Chondrocyte (in vitro differentiated cells): ENCODE measurements around the gene TARBP2. TPM values are rescaled to one million over a fixed set of nuclear protein-coding genes. Genes with fewer than 3 reads are reported as not detected.

Experiments
- DNase-seq: peaks from one replicate; pipeline ENCODE4 v3.0.0; 2021; ENCODE audit warnings: mixed read lengths, low spot score
- H3K27ac Mint-ChIP-seq: one replicate; pipeline ENCODE4 v1.8.0; 2021; ENCODE audit warnings: mild to moderate bottlenecking, moderate library complexity, mixed read lengths; ENCODE audit not compliant: unreplicated experiment
- H3K27me3 Mint-ChIP-seq: 2 replicates; pipeline ENCODE4 v1.8.0; 2021; ENCODE audit warnings: low read depth, mixed read lengths
- H3K36me3 Mint-ChIP-seq: 2 replicates; pipeline ENCODE4 v1.8.0; 2021; ENCODE audit warnings: low read depth, mixed read lengths
- H3K4me1 Mint-ChIP-seq: 2 replicates; pipeline ENCODE4 v1.8.0; 2021; ENCODE audit warnings: low read depth, mild to moderate bottlenecking, mixed read lengths
- H3K4me3 Mint-ChIP-seq: one replicate; pipeline ENCODE4 v1.8.0; 2021; ENCODE audit warnings: mild to moderate bottlenecking, moderate library complexity, mixed read lengths; ENCODE audit not compliant: unreplicated experiment
- H3K9me3 Mint-ChIP-seq: 2 replicates; pipeline ENCODE4 v1.8.0; 2021; ENCODE audit warnings: low read depth, mixed read lengths
- total RNA-seq: library from RNA; stranded (reverse); gene quantifications from 3 replicates; pipeline ENCODE4 v1.2.1, GENCODE V29; 2021
- TF ChIP-seq, protein P1 (sequence below): fragments of 200-600 bp; sonication (generic); IDR thresholded peaks from 2 replicates; pipeline ENCODE4 v1.5.0; 2021; ENCODE audit warnings: antibody characterized with exemption, mild to moderate bottlenecking, moderate library complexity

Gene TARBP2
- total RNA-seq, 1 donor from 2014 or later, result 23.5 TPM

DNA sequence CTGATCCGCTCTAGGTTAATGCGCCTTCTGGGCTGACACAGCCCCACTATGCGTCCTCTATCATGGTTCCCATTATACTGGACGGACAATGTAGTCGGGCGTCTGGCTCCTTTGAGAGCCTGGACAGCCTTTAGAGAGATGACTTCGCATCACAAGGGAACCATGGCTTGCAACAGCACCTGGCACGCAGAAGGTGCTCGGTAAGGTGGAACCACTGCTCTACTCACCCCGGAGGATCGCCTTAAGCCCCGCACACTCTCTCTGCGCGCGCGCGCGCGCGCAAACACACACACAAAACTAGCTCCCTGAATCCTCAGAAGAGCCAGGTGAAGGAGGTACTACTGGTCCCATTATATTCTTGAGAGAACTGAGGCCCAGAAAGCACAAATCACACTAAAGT lies 8.9 kb upstream of the TARBP2 start:
- Mint-ChIP-seq H3K9me3 (no peaks in the 10 kb centered on the region), H3K4me3 (peak overlapping the region; percentile 86), H3K27ac (peak overlapping the region; percentile 98), H3K4me1 (peaks cover 39% of the 10 kb centered on the region), H3K36me3 (no peaks in the 10 kb centered on the region), H3K27me3 (no peaks in the 10 kb centered on the region)
- TF ChIP-seq, protein P1, sequence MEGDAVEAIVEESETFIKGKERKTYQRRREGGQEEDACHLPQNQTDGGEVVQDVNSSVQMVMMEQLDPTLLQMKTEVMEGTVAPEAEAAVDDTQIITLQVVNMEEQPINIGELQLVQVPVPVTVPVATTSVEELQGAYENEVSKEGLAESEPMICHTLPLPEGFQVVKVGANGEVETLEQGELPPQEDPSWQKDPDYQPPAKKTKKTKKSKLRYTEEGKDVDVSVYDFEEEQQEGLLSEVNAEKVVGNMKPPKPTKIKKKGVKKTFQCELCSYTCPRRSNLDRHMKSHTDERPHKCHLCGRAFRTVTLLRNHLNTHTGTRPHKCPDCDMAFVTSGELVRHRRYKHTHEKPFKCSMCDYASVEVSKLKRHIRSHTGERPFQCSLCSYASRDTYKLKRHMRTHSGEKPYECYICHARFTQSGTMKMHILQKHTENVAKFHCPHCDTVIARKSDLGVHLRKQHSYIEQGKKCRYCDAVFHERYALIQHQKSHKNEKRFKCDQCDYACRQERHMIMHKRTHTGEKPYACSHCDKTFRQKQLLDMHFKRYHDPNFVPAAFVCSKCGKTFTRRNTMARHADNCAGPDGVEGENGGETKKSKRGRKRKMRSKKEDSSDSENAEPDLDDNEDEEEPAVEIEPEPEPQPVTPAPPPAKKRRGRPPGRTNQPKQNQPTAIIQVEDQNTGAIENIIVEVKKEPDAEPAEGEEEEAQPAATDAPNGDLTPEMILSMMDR, result no peak
- DNase-seq, result no peak

- DNase-seq, result peak; percentile 97
- Mint-ChIP-seq H3K4me1 (peaks cover 45% of the 10 kb centered on the region), H3K27me3 (no peaks in the 10 kb centered on the region), H3K9me3 (no peaks in the 10 kb centered on the region), H3K4me3 (peak overlapping the region; percentile 86), H3K27ac (peak overlapping the region; percentile 98), H3K36me3 (no peaks in the 10 kb centered on the region)
- TF ChIP-seq, protein P1, result no peak
These were observed 8.1 kb upstream of the TARBP2 start for GRCh38 chr12:53492830-53493609.

DNA sequence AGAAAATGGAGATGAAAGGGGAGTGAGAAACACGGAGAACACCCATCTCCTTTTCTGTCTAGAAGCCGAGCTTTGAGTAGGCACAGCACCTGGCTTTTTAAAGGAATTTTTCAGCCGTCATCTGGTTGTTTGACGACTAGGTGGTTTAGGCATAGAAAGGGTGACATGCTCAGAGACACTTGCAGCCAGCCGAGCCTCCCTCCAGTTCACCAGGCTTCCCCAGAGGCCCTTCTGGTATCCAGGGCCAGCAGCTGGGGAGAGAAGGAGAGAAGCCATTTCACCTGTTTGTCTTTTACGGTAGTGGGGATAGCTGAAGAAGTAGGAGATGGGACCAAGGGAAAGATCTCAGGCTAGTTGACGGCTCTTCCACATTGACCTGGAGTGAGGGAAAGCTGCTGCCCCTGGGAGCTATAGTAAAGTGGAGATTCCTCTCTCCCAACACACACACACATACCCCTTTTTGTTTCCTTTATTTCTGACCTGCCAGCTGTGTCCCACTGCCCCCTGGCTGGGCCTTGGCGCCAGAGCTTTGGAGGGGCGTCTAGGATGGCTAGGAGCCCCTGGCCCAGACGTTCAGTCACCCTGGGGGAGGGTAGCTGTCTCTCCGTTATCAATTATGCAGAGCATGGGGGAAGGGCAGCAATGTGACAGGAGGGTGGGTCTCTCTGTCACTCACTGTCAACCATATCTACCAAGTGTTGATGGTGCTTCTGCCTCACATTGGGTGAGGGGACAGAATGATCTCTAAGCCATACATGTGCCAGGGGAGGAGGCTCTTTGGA lies 7.3 kb upstream of the TARBP2 start:
- DNase-seq, result no peak
- Mint-ChIP-seq H3K9me3 (no peaks in the 10 kb centered on the region), H3K4me1 (peaks cover 53% of the 10 kb centered on the region), H3K4me3 (peak overlapping the region; percentile 86), H3K27me3 (no peaks in the 10 kb centered on the region), H3K27ac (peak overlapping the region; percentile 98), H3K36me3 (no peaks in the 10 kb centered on the region)
- TF ChIP-seq, protein P1, result no peak

GRCh38 chr12:53495903-53496751 lies 5.0 kb upstream of the TARBP2 start:
- Mint-ChIP-seq H3K4me3 (no peak overlapping the region), H3K9me3 (no peaks in the 10 kb centered on the region), H3K4me1 (peaks cover 63% of the 10 kb centered on the region), H3K36me3 (no peaks in the 10 kb centered on the region), H3K27me3 (no peaks in the 10 kb centered on the region), H3K27ac (peak overlapping the region; percentile 60)
- no peak for DNase-seq
- TF ChIP-seq, protein P1, result no peak

DNA sequence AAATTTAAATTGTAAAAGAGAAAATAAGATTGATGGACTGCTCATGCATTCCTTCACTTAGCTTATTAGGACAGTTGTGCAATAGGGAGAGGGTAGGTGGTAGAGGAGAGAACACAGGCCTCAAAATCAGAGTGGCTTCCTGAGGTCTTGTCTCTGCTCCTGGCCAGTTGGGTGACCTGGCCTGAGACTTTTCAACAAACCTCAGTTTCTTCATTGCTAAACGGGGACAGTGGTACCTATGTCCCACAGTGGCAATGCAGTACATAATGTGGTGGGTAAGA lies 4.4 kb upstream of the TARBP2 start:
- Mint-ChIP-seq H3K4me3 (no peak overlapping the region), H3K27ac (no peak overlapping the region), H3K36me3 (no peaks in the 10 kb centered on the region), H3K4me1 (peaks cover 64% of the 10 kb centered on the region), H3K27me3 (no peaks in the 10 kb centered on the region), H3K9me3 (no peaks in the 10 kb centered on the region)
- TF ChIP-seq, protein P1, result no peak
- no peak for DNase-seq
